H9 (cell line): Measurements from ENCODE around the gene FBXO24. TPM values are rescaled to one million over a fixed set of nuclear protein-coding genes. Genes with fewer than 3 reads are reported as not detected.

Experiments used
- DNase-seq: peaks from one replicate; pipeline ENCODE4 v3.0.0-alpha.2; 2017
- H2AFZ ChIP-seq: one replicate; pipeline ENCODE4 v1.6.1; 2013; ENCODE audit warnings: mild to moderate bottlenecking, low read length, control low read depth, moderate library complexity
- H2AK5ac ChIP-seq: 2 replicates; pipeline ENCODE4 v1.6.1; 2013; ENCODE audit warnings: low read length, control low read depth, mixed read lengths; ENCODE audit not compliant: insufficient read length
- H2BK120ac ChIP-seq: one replicate; pipeline ENCODE4 v1.6.1; 2013; ENCODE audit warnings: low read depth, mild to moderate bottlenecking, low read length, control low read depth, inconsistent platforms; ENCODE audit not compliant: poor library complexity, severe bottlenecking
- H2BK12ac ChIP-seq: 2 replicates; pipeline ENCODE4 v1.6.1; 2013; ENCODE audit warnings: low read length, control low read depth, mixed read lengths, low read depth; ENCODE audit not compliant: insufficient read length
- H2BK15ac ChIP-seq: 2 replicates; pipeline ENCODE4 v1.6.1; 2013; ENCODE audit warnings: low read depth, low read length, control low read depth
- H2BK20ac ChIP-seq: one replicate; pipeline ENCODE4 v1.6.1; 2013; ENCODE audit warnings: low read depth, mild to moderate bottlenecking, low read length, control low read depth, inconsistent platforms; ENCODE audit not compliant: poor library complexity, severe bottlenecking
- H2BK5ac ChIP-seq: 2 replicates; pipeline ENCODE4 v1.6.1; 2013; ENCODE audit warnings: low read length, control low read depth, mixed read lengths; ENCODE audit not compliant: insufficient read length
- H3K14ac ChIP-seq: 2 replicates; pipeline ENCODE4 v1.6.1; 2013; ENCODE audit warnings: low read length, control low read depth; ENCODE audit not compliant: insufficient read depth
- H3K18ac ChIP-seq: 2 replicates; pipeline ENCODE4 v1.6.1; 2013; ENCODE audit warnings: low read depth, mild to moderate bottlenecking, mixed read lengths, low read length, control low read depth; ENCODE audit not compliant: insufficient read length
- H3K23ac ChIP-seq: 2 replicates; pipeline ENCODE4 v1.6.1; 2013; ENCODE audit warnings: low read length, control low read depth, mixed read lengths, low read depth; ENCODE audit not compliant: insufficient read length
- H3K23me2 ChIP-seq: 2 replicates; pipeline ENCODE4 v1.6.1; 2013; ENCODE audit warnings: low read depth, mild to moderate bottlenecking, mixed read lengths, low read length, control low read depth; ENCODE audit not compliant: insufficient read length, poor library complexity, severe bottlenecking
- H3K27ac ChIP-seq: 2 replicates; pipeline ENCODE4 v1.5.1; 2013; ENCODE audit warnings: low read length, control low read depth, mixed read lengths, low read depth; ENCODE audit not compliant: insufficient read length
- H3K27me3 ChIP-seq: 2 replicates; pipeline ENCODE4 v1.6.1; 2013; ENCODE audit warnings: low read length, control low read depth, inconsistent platforms; ENCODE audit not compliant: insufficient read depth
- H3K4ac ChIP-seq: 2 replicates; pipeline ENCODE4 v1.6.1; 2013; ENCODE audit warnings: low read depth, mild to moderate bottlenecking, control low read depth, inconsistent platforms, low read length, moderate library complexity
- H3K4me1 ChIP-seq: 2 replicates; pipeline ENCODE4 v1.6.1; 2013; ENCODE audit warnings: low read length, control low read depth, inconsistent platforms; ENCODE audit not compliant: insufficient read depth
- H3K4me2 ChIP-seq: 2 replicates; pipeline ENCODE4 v1.6.1; 2013; ENCODE audit warnings: low read length, control low read depth, mixed read lengths; ENCODE audit not compliant: insufficient read length, insufficient read depth
- H3K56ac ChIP-seq: 2 replicates; pipeline ENCODE4 v1.6.1; 2013; ENCODE audit warnings: low read depth, mild to moderate bottlenecking, mixed read lengths, low read length, control low read depth; ENCODE audit not compliant: insufficient read length
- H3K79me1 ChIP-seq: 2 replicates; pipeline ENCODE4 v1.6.1; 2013; ENCODE audit warnings: low read depth, mild to moderate bottlenecking, moderate library complexity, low read length, control low read depth, inconsistent platforms; ENCODE audit not compliant: insufficient read depth, poor library complexity, severe bottlenecking
- H3K79me2 ChIP-seq: 2 replicates; pipeline ENCODE4 v1.6.1; 2013; ENCODE audit warnings: low read length, control low read depth, inconsistent platforms; ENCODE audit not compliant: insufficient read depth
- H3K9ac ChIP-seq: 2 replicates; pipeline ENCODE4 v1.6.1; 2013; ENCODE audit warnings: low read length, control low read depth, mixed read lengths; ENCODE audit not compliant: insufficient read length; ENCODE audit errors: extremely low read depth
- H3K9me3 ChIP-seq: one replicate; pipeline ENCODE4 v1.6.1; 2013; ENCODE audit warnings: low read depth, low read length, inconsistent platforms; ENCODE audit not compliant: control insufficient read depth
- H3T11ph ChIP-seq: one replicate; pipeline ENCODE4 v1.6.1; 2013; ENCODE audit warnings: mild to moderate bottlenecking, low read length, control low read depth, inconsistent platforms
- H4K20me1 ChIP-seq: one replicate; pipeline ENCODE4 v1.6.1; 2013; ENCODE audit not compliant: control insufficient read depth, insufficient read length, insufficient read depth
- H4K5ac ChIP-seq: 2 replicates; pipeline ENCODE4 v1.6.1; 2013; ENCODE audit warnings: low read depth, mild to moderate bottlenecking, mixed read lengths, low read length, control low read depth; ENCODE audit not compliant: insufficient read length
- H4K8ac ChIP-seq: replicated peaks from 2 replicates; pipeline ENCODE4 v1.6.1; 2013; ENCODE audit warnings: low read length, control low read depth, mixed read lengths, low read depth; ENCODE audit not compliant: insufficient read length
- H4K91ac ChIP-seq: 2 replicates; pipeline ENCODE4 v1.6.1; 2013; ENCODE audit warnings: low read depth, mild to moderate bottlenecking, moderate library complexity, mixed read lengths, low read length, control low read depth; ENCODE audit not compliant: insufficient read length
- H3K27ac Mint-ChIP-seq, 3 experiments: 2 replicates in 2 of 3; 3 replicates in 1 of 3; pipeline ENCODE4 v1.8.0; 2020 to 2021; ENCODE audit warnings: mixed read lengths in 3 of 3, mild to moderate bottlenecking in 1 of 3, moderate library complexity in 1 of 3
- H3K27me3 Mint-ChIP-seq: 2 replicates; pipeline ENCODE4 v1.8.0; 2021; ENCODE audit warnings: low read depth, mild to moderate bottlenecking, moderate library complexity, mixed read lengths
- H3K36me3 Mint-ChIP-seq, 3 experiments: 2 replicates in 2 of 3; 3 replicates in 1 of 3; pipeline ENCODE4 v1.8.0; 2020 to 2021; ENCODE audit warnings: low read depth in 3 of 3, mixed read lengths in 3 of 3; ENCODE audit not compliant: insufficient read depth in 1 of 3
- H3K4me1 Mint-ChIP-seq, 2 experiments: 2 replicates each; pipeline ENCODE4 v1.8.0; 2020; ENCODE audit warnings: mixed read lengths in 2 of 2
- H3K4me3 Mint-ChIP-seq, 2 experiments: 2 replicates in 1 of 2; 3 replicates in 1 of 2; pipeline ENCODE4 v1.8.0; 2020 to 2021; ENCODE audit warnings: mild to moderate bottlenecking in 2 of 2, mixed read lengths in 2 of 2, moderate library complexity in 1 of 2
- H3K9me3 Mint-ChIP-seq, 2 experiments: 2 replicates in 1 of 2; 3 replicates in 1 of 2; pipeline ENCODE4 v1.8.0; 2020; ENCODE audit warnings: mild to moderate bottlenecking in 2 of 2, mixed read lengths in 2 of 2, moderate library complexity in 1 of 2
- CTCF ChIP-seq: fragments of 200-600 bp; sonication (generic); conservative IDR thresholded peaks from 3 replicates; pipeline ENCODE4 v1.8.0; 2021; ENCODE audit warnings: antibody characterized with exemption, mild to moderate bottlenecking
- WGBS: extraction: QIAGEN DNeasy Blood & Tissue Kit; methylation state at CpG from one replicate; pipeline ENCODE4 v1.1.7; 2013; ENCODE audit warnings: missing lambda C conversion rate, low lambda C conversion rate, mixed read lengths; ENCODE audit not compliant: insufficient read length; ENCODE audit errors: extremely low coverage; 5-methylcytosine and 5-hydroxymethylcytosine counted together
- total RNA-seq: library from RNA; stranded (reverse); gene quantifications from 2 replicates; pipeline ENCODE4 v1.2.1, GENCODE V29; 2021

Gene FBXO24
- total RNA-seq, 1 experiment from 2014 or later, result 0.85 TPM

- Mint-ChIP-seq H3K27ac (no peak overlapping the region), H3K9me3 (no peaks in the 10 kb centered on the region), H3K4me3 (no peak overlapping the region), H3K36me3 (peaks cover 13 to 27% (median 23%) of the 10 kb centered on the region in 3 experiments; a peak in 6 of 7 replicates), H3K27me3 (no peaks in the 10 kb centered on the region), H3K4me1 (peaks cover 11% of the 10 kb centered on the region in 2 experiments)
- peak; percentile 12 for DNase-seq
- Histone ChIP-seq H3K4me1 (peaks cover 4% of the 10 kb centered on the region; the same call in 1 of the 2 replicates), H3K4ac (no peak overlapping the region), H3K18ac (no peak overlapping the region), H2BK120ac (no peak overlapping the region), H2BK20ac (no peak overlapping the region), H3K79me2 (no peaks in the 10 kb centered on the region), H3K9me3 (no peaks in the 10 kb centered on the region), H4K8ac (no peak overlapping the region), H3K23ac (no peak overlapping the region), H3K27ac (no peak overlapping the region), H3T11ph (no peak overlapping the region), H2AK5ac (no peak overlapping the region), H3K9ac (no peak overlapping the region), H4K20me1 (no peaks in the 10 kb centered on the region), H2BK12ac (no peak overlapping the region), H3K56ac (no peak overlapping the region), H4K5ac (no peak overlapping the region), H3K14ac (no peak overlapping the region), H3K27me3 (no peaks in the 10 kb centered on the region), H2BK15ac (no peak overlapping the region), H4K91ac (no peak overlapping the region), H3K4me2 (no peak overlapping the region), H2BK5ac (no peak overlapping the region), H3K79me1 (no peaks in the 10 kb centered on the region), H3K23me2 (no peaks in the 10 kb centered on the region), H2AFZ (no peak overlapping the region)
- no peak for TF ChIP-seq CTCF
- WGBS, result no CpG with 5 or more reads among the region's 13 CpGs
Measured at GRCh38 chr7:100576384-100576993, 9.6 kb upstream of the FBXO24 start.
